MM.1S (cell line): ENCODE results near the gene ELFN1.

Source experiments
- CTCF ChIP-seq: fragments of 300-600 bp; sonication (generic); IDR thresholded peaks from 2 replicates; pipeline ENCODE4 v1.5.1; 2016; ENCODE audit warnings: antibody characterized with exemption, low read length, mixed read lengths
- EZH2 ChIP-seq: fragments of 300-600 bp; sonication (generic); optimal IDR thresholded peaks from 2 replicates; pipeline ENCODE3; 2017; ENCODE audit warnings: low read depth, mild to moderate bottlenecking, antibody characterized with exemption, low read length, mixed read lengths

DNA sequence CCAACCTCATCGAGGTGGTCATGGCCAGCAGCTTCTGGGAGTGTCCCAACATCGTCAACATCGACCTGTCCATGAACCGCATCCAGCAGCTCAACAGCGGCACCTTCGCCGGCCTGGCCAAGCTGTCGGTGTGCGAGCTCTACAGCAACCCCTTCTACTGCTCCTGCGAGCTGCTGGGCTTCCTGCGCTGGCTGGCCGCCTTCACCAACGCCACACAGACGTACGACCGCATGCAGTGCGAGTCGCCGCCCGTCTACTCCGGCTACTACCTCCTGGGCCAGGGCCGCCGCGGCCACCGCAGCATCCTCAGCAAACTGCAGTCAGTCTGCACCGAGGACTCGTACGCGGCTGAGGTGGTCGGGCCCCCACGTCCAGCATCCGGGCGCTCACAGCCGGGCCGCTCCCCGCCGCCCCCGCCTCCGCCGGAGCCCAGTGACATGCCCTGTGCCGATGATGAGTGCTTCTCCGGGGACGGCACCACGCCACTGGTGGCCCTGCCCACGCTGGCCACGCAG lies 75.0 kb downstream of the ELFN1 start:
- no peak for TF ChIP-seq CTCF
- TF ChIP-seq EZH2: no peak
